Measurements from ENCODE around the gene ZNF385C.

Gene ZNF385C

DNA sequence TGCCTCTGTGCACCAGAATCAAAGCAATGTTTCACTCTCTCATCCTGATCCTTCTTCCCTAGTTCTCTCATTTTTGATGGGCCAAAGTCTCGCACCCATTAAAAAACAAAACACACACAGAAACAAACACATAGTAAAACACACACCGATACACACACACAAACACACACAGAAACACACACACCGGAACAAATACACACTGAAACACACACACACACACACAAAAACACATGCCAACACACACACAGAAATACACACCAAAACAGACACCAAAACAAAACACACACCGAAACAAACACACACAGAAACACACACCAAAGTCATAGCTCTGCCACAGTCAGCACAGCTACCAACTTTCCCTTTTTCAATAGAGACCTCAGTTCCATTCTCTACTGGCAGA is 33.0 kb upstream of the ZNF385C start:
- H3K4me3 ChIP-seq (replicated peaks in 1 of 2; ENCODE audit: low read depth in 2 of 2, low read length in 2 of 2) = no peak overlapping the region
- TF ChIP-seq, protein P1, sequence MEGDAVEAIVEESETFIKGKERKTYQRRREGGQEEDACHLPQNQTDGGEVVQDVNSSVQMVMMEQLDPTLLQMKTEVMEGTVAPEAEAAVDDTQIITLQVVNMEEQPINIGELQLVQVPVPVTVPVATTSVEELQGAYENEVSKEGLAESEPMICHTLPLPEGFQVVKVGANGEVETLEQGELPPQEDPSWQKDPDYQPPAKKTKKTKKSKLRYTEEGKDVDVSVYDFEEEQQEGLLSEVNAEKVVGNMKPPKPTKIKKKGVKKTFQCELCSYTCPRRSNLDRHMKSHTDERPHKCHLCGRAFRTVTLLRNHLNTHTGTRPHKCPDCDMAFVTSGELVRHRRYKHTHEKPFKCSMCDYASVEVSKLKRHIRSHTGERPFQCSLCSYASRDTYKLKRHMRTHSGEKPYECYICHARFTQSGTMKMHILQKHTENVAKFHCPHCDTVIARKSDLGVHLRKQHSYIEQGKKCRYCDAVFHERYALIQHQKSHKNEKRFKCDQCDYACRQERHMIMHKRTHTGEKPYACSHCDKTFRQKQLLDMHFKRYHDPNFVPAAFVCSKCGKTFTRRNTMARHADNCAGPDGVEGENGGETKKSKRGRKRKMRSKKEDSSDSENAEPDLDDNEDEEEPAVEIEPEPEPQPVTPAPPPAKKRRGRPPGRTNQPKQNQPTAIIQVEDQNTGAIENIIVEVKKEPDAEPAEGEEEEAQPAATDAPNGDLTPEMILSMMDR (IDR thresholded peaks at IDR 0.05; ENCODE audit: low read depth, low read length) = no peak
- DNase-seq (ENCODE audit: low read depth in 2 of 2) = no peak

DNA sequence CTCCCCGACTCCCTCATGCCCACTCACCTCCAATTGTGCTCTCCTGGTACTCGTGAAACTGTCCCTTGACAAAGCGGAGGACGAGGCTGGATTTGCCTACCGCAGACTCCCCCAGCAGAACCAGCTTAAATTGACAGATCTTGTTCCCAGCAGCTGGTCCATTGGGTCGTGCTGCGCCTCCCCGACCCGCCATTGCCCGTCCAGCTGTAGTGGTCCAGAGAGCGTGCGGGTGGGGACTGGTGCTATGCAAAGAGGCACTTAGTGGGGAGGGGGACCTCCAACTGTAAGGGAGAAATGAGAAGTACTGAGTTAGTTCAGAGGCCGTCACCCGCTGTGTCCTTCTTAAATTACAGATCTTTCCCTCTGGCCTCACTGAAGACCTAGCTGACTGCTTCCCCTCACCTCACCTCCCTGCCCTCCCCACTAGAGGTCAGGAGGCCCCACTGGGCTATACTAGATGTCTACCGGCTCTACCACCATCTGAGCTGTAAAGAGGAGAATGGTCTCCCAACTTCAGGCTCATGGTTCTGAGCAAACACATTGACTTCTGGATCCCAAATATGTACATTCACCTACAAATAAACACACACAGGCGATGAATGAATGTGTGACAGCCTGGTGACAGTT is 32.1 kb upstream of the ZNF385C start:
- TF ChIP-seq, protein P1 (IDR thresholded peaks at IDR 0.05; ENCODE audit: low read depth, low read length) = no peak
- no peak overlapping the region for H3K4me3 ChIP-seq (replicated peaks in 1 of 2; ENCODE audit: low read depth in 2 of 2, low read length in 2 of 2)
- DNase-seq (ENCODE audit: low read depth in 2 of 2) = no peak

DNA sequence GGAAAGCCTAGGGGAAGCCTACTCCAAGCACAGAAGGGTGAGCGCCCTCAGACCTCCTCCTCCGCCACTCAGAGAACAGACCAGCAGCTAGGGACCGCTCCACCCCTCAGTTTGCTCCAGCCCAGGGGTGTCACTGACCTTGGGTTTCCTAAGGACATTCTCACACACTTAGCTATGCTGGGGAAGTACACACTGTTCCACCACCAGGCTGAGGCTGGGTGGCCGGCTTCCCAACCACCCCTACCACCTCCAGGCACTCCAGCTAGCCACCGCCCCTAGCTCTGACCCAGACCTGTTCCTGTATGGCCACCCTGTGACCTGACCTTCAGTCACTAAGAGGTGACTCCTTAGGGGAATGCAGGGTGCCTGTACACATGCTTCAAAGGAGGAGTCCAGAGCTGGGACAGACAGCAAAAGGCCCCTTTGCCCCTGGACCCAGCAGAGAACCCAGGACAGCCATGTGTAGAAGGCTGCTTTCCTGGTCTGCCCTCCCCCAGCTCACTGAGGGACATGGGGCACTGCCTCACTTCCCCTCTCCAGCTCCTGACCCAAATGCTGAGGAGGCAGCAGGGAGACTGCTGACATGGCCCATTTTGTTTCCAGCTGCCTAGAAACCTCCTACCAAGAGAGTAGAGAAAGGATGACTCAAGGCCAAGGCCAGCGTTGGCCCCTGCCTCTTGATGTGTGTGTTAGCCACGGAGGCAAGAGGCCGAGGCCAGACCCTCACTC is 31.0 kb upstream of the ZNF385C start:
- TF ChIP-seq, protein P1 (IDR thresholded peaks at IDR 0.05; ENCODE audit: low read depth, low read length) = no peak
- no peak overlapping the region for H3K4me3 ChIP-seq (replicated peaks in 1 of 2; ENCODE audit: low read depth in 2 of 2, low read length in 2 of 2)
- no peak for DNase-seq (ENCODE audit: low read depth in 2 of 2)

DNA sequence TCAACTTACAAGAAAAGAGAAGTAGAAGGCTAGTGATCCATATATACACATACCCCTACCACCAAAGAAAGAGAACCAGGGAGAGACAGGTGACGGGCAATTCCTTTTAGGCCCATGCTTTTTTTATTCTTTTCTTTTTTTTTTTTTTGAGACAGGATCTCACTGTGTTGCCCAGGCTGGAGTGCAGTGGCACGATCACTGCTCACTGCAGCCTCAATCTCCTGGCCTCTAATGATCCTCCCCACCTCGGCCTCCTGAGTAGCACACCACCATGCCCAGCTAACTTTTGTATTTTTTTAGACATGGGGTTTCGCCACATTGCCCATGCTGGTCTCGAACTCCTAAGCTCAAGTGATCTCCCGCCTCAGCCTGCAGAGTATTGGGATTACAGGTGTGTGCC is 29.1 kb upstream of the ZNF385C start:
- no peak for DNase-seq (ENCODE audit: low read depth in 2 of 2)
- TF ChIP-seq, protein P1 (IDR thresholded peaks at IDR 0.05; ENCODE audit: low read depth, low read length) = no peak
- no peak overlapping the region for H3K4me3 ChIP-seq (replicated peaks in 1 of 2; ENCODE audit: low read depth in 2 of 2, low read length in 2 of 2)

DNA sequence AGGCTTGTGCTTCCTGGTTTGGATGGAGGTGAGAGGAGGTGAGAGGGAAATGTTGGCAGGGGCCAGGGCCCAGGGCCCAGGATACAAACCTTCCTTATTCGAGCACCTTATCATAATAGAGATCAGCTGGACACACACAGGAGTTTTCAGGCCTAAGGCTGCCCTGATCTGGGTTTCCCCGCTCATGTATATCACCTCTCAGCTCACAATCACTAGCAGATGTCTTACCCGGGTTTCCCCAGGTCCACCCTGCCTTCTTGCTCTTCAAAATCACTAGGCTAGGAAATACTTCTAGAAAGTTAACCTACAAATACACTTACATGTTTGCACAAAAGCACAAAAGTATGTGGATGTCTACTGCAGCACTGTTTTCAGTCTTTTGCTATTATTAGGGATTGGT is 28.6 kb upstream of the ZNF385C start:
- TF ChIP-seq, protein P1 (IDR thresholded peaks at IDR 0.05; ENCODE audit: low read depth, low read length) = no peak
- DNase-seq (ENCODE audit: low read depth in 2 of 2) = no peak
- H3K4me3 ChIP-seq (replicated peaks in 1 of 2; ENCODE audit: low read depth in 2 of 2, low read length in 2 of 2) = no peak overlapping the region

DNA sequence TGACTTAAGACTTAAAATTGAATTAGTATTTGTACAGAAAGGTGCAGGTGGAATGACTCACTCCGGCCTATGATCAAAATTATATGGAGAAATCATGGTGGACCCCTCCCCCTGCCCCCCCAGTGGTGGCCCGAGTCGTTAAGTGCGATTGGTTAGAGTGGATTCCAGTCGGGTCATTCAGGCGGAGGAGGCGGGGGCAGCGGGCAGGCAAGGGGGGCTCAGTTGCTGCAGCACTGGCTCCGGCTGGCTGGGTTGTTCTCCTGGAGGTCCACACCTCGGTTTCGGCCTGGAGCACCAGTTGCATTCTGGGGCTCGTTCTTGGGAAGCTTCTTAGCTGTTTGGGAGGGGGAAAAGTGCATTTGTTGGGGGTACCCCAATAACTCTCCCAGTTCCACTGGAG is 27.3 kb upstream of the ZNF385C start:
- no peak overlapping the region for H3K4me3 ChIP-seq (replicated peaks in 1 of 2; ENCODE audit: low read depth in 2 of 2, low read length in 2 of 2)
- TF ChIP-seq, protein P1 (IDR thresholded peaks at IDR 0.05; ENCODE audit: low read depth, low read length) = no peak
- DNase-seq (ENCODE audit: low read depth in 2 of 2) = no peak

Data from cardiac fibroblast (primary cell).